ENCODE data around the gene PAM. TPM values are rescaled to one million over a fixed set of nuclear protein-coding genes. Genes with fewer than 3 reads are reported as not detected.

PAM gene
- total RNA-seq, 1 donor from 2014 or later, result 205 TPM

GRCh38 chr5:102858808-102859207 lies 103.7 kb downstream of the PAM start:
- DNase-seq (ENCODE audit: low read depth in 2 of 2), result no peak

- DNase-seq (ENCODE audit: low read depth in 2 of 2), result no peak
Observed at GRCh38 chr5:102860035-102860434, 104.9 kb downstream of the PAM start.

- no peak for DNase-seq (ENCODE audit: low read depth in 2 of 2)
Observed at GRCh38 chr5:102863058-102863457, 108.0 kb downstream of the PAM start.

GRCh38 chr5:102863764-102864560 lies 108.9 kb downstream of the PAM start:
- DNase-seq (ENCODE audit: low read depth in 2 of 2), result peak in 1 of 2 donors; percentile 67

GRCh38 chr5:102865171-102865509 lies 110.0 kb downstream of the PAM start:
- peak in 1 of 2 donors; percentile 9 for DNase-seq (ENCODE audit: low read depth in 2 of 2)

- peak; percentile 42 to 87 for DNase-seq (ENCODE audit: low read depth in 2 of 2)
Observed at GRCh38 chr5:102865510-102866236, 110.6 kb downstream of the PAM start.

GRCh38 chr5:102866237-102866600 lies 111.1 kb downstream of the PAM start:
- no peak for DNase-seq (ENCODE audit: low read depth in 2 of 2)

GRCh38 chr5:102867992-102868662 lies 113.0 kb downstream of the PAM start:
- peak in 1 of 2 donors; percentile 50 for DNase-seq (ENCODE audit: low read depth in 2 of 2)

- DNase-seq (ENCODE audit: low read depth in 2 of 2), result no peak
Observed at GRCh38 chr5:102869230-102869629, 114.1 kb downstream of the PAM start.

- DNase-seq (ENCODE audit: low read depth in 2 of 2), result no peak
Observed at GRCh38 chr5:102873379-102873932, 118.4 kb downstream of the PAM start.

GRCh38 chr5:102874054-102874453 lies 118.9 kb downstream of the PAM start:
- DNase-seq (ENCODE audit: low read depth in 2 of 2), result peak in 1 of 2 donors; percentile 23

GRCh38 chr5:102875721-102876123 lies 120.6 kb downstream of the PAM start:
- peak in 1 of 2 donors; percentile 63 for DNase-seq (ENCODE audit: low read depth in 2 of 2)

- DNase-seq (ENCODE audit: low read depth in 2 of 2), result no peak
Observed at GRCh38 chr5:102876610-102877009, 121.5 kb downstream of the PAM start.

- DNase-seq (ENCODE audit: low read depth in 2 of 2), result no peak
Observed at GRCh38 chr5:102879741-102880140, 124.6 kb downstream of the PAM start.

GRCh38 chr5:102886586-102886985 lies 131.5 kb downstream of the PAM start:
- no peak for DNase-seq (ENCODE audit: low read depth in 2 of 2)

- no peak for DNase-seq (ENCODE audit: low read depth in 2 of 2)
Observed at GRCh38 chr5:102888483-102888882, 133.4 kb downstream of the PAM start.

- no peak for DNase-seq (ENCODE audit: low read depth in 2 of 2)
Observed at GRCh38 chr5:102889033-102889432, 133.9 kb downstream of the PAM start.

- no peak for DNase-seq (ENCODE audit: low read depth in 2 of 2)
Observed at GRCh38 chr5:102890133-102890532, 135.0 kb downstream of the PAM start.

GRCh38 chr5:102891175-102891574 lies 136.1 kb downstream of the PAM start:
- DNase-seq (ENCODE audit: low read depth in 2 of 2), result no peak

GRCh38 chr5:102893942-102894341 lies 138.8 kb downstream of the PAM start:
- DNase-seq (ENCODE audit: low read depth in 2 of 2), result no peak

GRCh38 chr5:102895234-102895633 lies 140.1 kb downstream of the PAM start:
- no peak for DNase-seq (ENCODE audit: low read depth in 2 of 2)

- DNase-seq (ENCODE audit: low read depth in 2 of 2), result no peak
Observed at GRCh38 chr5:102895976-102896375, 140.9 kb downstream of the PAM start.

Data from dermis microvascular lymphatic vessel endothelial cell (primary cell).